ENCODE measurements around the gene MXD3. TPM values are rescaled to one million over a fixed set of nuclear protein-coding genes. Genes with fewer than 3 reads are reported as not detected.

The MXD3 gene
- polyA plus RNA-seq, 2 of the 4 experiments (the other 2 are of a cell fraction): 5.3 to 16.9 TPM

DNA sequence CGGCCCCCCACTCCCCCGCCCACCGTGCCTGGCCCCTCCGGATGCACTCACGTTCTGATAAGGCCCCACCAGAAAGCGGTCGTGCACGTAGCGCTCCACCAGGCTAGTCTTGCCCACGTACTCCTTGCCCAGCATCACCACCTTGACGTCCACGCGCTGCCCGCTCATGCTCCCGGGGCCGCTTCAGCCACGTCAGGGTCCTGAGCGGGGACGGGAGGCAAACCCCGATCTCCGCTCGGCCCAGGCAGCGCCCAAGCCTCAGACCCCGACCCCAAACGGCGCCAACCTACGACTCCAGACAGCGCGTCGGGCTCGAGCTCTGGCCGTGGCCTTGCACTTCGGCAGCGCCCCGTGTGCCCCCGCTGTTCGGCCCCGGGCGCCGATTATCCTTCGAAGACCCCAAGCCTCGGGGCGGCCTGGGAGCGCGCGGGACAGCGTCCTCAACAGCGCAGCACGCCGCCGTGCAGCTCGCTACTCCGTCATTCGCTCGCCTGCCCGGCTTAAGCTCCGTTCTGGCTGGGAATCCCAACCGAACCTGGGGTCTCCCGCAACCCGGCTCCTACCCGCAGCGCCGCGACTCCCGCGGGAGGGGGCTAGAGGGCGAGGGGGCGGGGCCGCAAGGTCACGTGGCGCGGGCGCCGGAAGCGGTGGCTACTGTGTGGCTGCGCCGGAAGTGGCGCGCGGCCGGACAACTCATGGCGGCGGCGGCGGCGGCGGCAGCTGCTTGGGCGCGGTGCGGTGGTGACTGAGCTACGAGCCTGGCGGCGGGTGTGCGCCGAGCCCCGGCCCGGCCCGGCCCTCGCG lies 8.4 kb downstream of the MXD3 start, which contains the start of the genes PRELID1 and RAB24 (continued):
- TF ChIP-seq, protein P1, sequence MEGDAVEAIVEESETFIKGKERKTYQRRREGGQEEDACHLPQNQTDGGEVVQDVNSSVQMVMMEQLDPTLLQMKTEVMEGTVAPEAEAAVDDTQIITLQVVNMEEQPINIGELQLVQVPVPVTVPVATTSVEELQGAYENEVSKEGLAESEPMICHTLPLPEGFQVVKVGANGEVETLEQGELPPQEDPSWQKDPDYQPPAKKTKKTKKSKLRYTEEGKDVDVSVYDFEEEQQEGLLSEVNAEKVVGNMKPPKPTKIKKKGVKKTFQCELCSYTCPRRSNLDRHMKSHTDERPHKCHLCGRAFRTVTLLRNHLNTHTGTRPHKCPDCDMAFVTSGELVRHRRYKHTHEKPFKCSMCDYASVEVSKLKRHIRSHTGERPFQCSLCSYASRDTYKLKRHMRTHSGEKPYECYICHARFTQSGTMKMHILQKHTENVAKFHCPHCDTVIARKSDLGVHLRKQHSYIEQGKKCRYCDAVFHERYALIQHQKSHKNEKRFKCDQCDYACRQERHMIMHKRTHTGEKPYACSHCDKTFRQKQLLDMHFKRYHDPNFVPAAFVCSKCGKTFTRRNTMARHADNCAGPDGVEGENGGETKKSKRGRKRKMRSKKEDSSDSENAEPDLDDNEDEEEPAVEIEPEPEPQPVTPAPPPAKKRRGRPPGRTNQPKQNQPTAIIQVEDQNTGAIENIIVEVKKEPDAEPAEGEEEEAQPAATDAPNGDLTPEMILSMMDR (IDR thresholded peaks at IDR 0.05): peak; percentile 14; the same call in 2 of the 3 replicates
- TF ChIP-seq NFE2L2 (conservative IDR thresholded peaks at IDR 0.05; ENCODE audit: low read length) (no peak), TFCP2L1 (CRISPR knock-in tag; IDR thresholded peaks at IDR 0.05) (0 out of 2 replicates have a peak, but pooled peaks have one; percentile 47), HOXB13 (CRISPR knock-in tag; IDR thresholded peaks at IDR 0.05; ENCODE audit: low read depth) (no peak), EHMT2 (IDR thresholded peaks at IDR 0.05; ENCODE audit: low read depth) (no peak), MYC (IDR thresholded peaks at IDR 0.05; ENCODE audit: borderline replicate concordance, low read length) (0 out of 2 replicates have a peak, but pooled peaks have one; percentile 74), CBX2 (IDR thresholded peaks at IDR 0.05; ENCODE audit: borderline replicate concordance, low read depth) (no peak), JUN (IDR thresholded peaks at IDR 0.05) (peak; percentile 64 to 88; a peak in 4 of 5 replicates), KDM5A (IDR thresholded peaks at IDR 0.05) (peak; percentile 76; the same call in 1 of the 2 replicates), HDAC2 (IDR thresholded peaks at IDR 0.05) (no peak), FOSB (CRISPR knock-in tag; IDR thresholded peaks at IDR 0.05) (0 out of 2 replicates have a peak, but pooled peaks have one; percentile 41), MAFK (IDR thresholded peaks at IDR 0.05; ENCODE audit: partially characterized antibody) (no peak)
- TF ChIP-seq, protein P2, sequence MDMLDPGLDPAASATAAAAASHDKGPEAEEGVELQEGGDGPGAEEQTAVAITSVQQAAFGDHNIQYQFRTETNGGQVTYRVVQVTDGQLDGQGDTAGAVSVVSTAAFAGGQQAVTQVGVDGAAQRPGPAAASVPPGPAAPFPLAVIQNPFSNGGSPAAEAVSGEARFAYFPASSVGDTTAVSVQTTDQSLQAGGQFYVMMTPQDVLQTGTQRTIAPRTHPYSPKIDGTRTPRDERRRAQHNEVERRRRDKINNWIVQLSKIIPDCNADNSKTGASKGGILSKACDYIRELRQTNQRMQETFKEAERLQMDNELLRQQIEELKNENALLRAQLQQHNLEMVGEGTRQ (IDR thresholded peaks at IDR 0.05): peak; percentile 89
- TF ChIP-seq, protein P3, sequence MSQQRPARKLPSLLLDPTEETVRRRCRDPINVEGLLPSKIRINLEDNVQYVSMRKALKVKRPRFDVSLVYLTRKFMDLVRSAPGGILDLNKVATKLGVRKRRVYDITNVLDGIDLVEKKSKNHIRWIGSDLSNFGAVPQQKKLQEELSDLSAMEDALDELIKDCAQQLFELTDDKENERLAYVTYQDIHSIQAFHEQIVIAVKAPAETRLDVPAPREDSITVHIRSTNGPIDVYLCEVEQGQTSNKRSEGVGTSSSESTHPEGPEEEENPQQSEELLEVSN (IDR thresholded peaks at IDR 0.05; ENCODE audit: borderline replicate concordance, low read depth): no peak; the same call in 1 of the 2 replicates
- TF ChIP-seq, protein P4, sequence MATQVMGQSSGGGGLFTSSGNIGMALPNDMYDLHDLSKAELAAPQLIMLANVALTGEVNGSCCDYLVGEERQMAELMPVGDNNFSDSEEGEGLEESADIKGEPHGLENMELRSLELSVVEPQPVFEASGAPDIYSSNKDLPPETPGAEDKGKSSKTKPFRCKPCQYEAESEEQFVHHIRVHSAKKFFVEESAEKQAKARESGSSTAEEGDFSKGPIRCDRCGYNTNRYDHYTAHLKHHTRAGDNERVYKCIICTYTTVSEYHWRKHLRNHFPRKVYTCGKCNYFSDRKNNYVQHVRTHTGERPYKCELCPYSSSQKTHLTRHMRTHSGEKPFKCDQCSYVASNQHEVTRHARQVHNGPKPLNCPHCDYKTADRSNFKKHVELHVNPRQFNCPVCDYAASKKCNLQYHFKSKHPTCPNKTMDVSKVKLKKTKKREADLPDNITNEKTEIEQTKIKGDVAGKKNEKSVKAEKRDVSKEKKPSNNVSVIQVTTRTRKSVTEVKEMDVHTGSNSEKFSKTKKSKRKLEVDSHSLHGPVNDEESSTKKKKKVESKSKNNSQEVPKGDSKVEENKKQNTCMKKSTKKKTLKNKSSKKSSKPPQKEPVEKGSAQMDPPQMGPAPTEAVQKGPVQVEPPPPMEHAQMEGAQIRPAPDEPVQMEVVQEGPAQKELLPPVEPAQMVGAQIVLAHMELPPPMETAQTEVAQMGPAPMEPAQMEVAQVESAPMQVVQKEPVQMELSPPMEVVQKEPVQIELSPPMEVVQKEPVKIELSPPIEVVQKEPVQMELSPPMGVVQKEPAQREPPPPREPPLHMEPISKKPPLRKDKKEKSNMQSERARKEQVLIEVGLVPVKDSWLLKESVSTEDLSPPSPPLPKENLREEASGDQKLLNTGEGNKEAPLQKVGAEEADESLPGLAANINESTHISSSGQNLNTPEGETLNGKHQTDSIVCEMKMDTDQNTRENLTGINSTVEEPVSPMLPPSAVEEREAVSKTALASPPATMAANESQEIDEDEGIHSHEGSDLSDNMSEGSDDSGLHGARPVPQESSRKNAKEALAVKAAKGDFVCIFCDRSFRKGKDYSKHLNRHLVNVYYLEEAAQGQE (IDR thresholded peaks at IDR 0.05): 0 out of 2 replicates have a peak, but pooled peaks have one; percentile 25

DNA sequence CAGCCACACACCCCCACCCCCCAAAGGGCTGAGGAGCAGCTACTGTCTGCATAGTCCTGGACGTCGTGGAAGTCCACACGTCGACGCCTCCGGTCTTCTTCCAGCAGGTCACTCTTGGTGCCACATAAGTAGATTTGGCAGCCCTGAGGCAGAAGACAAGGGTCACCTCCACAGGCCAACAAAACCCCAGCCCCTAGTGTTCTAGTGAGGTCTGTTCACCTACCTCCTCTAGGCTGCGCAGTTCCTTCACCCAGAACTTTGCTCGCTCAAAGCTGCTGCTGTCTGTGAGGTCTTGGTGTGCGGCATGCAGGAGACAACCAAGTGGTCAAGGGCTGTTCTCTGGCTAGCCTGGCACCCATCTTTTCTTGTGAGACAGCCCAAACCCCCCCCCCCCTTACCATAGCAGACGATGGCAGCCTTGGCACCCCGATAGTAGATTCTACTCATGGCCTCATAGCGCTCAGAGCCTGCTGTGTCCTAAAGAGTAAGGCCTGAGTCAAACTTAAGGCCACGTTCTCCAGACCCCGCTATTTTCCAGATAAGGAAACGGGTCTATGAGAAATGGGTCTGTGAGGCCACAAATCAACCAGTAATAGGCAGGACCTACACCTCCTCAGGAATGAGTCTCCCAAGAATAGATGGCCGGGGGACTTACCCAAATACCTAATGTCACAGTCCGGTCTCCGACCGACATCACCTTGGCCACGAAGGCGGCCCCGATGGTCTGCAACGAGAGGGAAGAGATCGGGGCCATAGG lies 9.2 kb downstream of the MXD3 start:
- no peak for TF ChIP-seq HOXB5 (CRISPR knock-in tag; IDR thresholded peaks at IDR 0.05)
- TF ChIP-seq NR3C1 (IDR thresholded peaks at IDR 0.05): no peak
- TF ChIP-seq, protein P2 (IDR thresholded peaks at IDR 0.05): no peak
- no peak for TF ChIP-seq EHMT2 (IDR thresholded peaks at IDR 0.05; ENCODE audit: low read depth)
- no peak for TF ChIP-seq CBX8 (IDR thresholded peaks at IDR 0.05)
- TF ChIP-seq RFX5 (IDR thresholded peaks at IDR 0.05): no peak
- TF ChIP-seq HOXA7 (CRISPR knock-in tag; IDR thresholded peaks at IDR 0.05): no peak
- no peak for TF ChIP-seq BHLHE40 (IDR thresholded peaks at IDR 0.05; ENCODE audit: low read depth, low read length)
- no peak for TF ChIP-seq ZNF302 (CRISPR knock-in tag; IDR thresholded peaks at IDR 0.05)
- no peak for TF ChIP-seq RNF2 (IDR thresholded peaks at IDR 0.05; ENCODE audit: borderline replicate concordance, low read depth)
- TF ChIP-seq MAZ (IDR thresholded peaks at IDR 0.05; ENCODE audit: borderline replicate concordance, low read depth, low read length): no peak
- TF ChIP-seq PHF8 (IDR thresholded peaks at IDR 0.05; ENCODE audit: borderline replicate concordance, low read depth): no peak
- WGBS (ENCODE audit: missing lambda C conversion rate): 79% methylated on average over 22 of the region's 24 CpGs
- Histone ChIP-seq H3K27ac (peak overlapping the region; percentile 95 to 96), H3K4me3 (peak overlapping the region; percentile 68), H3K9me3 (no peaks in the 10 kb centered on the region), H3K4me1 (peaks cover 42% of the 10 kb centered on the region), H3K4me2 (peak overlapping the region; percentile 89)
- ChIA-PET CTCF (interaction anchor here (0.5 to 4.6 kb wide), 5 partner anchors 7 to 189 kb away, joined by 3 to 24 read pairs (median 4); no protein-coding TSS in a partner anchor), POLR2A (interaction anchor here (0.6 kb wide), 1 partner anchor 155 kb away, joined by 4 read pairs; no protein-coding TSS in a partner anchor)
- no peak for FAIRE-seq
- DNase-seq (ENCODE audit: low read depth in 1 of 2, low spot score in 1 of 2): no peak
- ATAC-seq: peak; percentile 3 to 35; a peak in 3 of 6 replicates

All from A549 (cell line).